ENCODE results near the gene WNT3A. TPM values are rescaled to one million over a fixed set of nuclear protein-coding genes. Genes with fewer than 3 reads are reported as not detected.

Gene WNT3A
- total and polyA plus RNA-seq, 2 experiments from 2014 or later, result 0.07 to 0.65 TPM

- H2AFZ ChIP-seq, result no peak overlapping the region
- TF ChIP-seq STAT1 (IDR thresholded peaks at IDR 0.05; ENCODE audit: unreplicated experiment) (no peak), REST (IDR thresholded peaks at IDR 0.05; ENCODE audit: unreplicated experiment) (no peak), ZNF114 (CRISPR knock-in tag; IDR thresholded peaks at IDR 0.05) (no peak)
- Mint-ChIP-seq H3K9me3 (peaks cover 10% of the 10 kb centered on the region), H3K27me3 (ENCODE audit: insufficient read depth, low read depth, poor library complexity) (peaks cover 5% of the 10 kb centered on the region), H3K27ac (no peak overlapping the region), H3K36me3 (ENCODE audit: low read depth) (peaks cover 45% of the 10 kb centered on the region), H3K4me1 (peaks cover 29% of the 10 kb centered on the region), H3K4me3 (no peak overlapping the region)
- H3K9me2 ChIP-seq (ENCODE audit: insufficient read depth), result no peaks in the 10 kb centered on the region
- H3K27ac ChIP-seq (ENCODE audit: low read depth), result no peak overlapping the region
- no peak overlapping the region for H3K4me2 ChIP-seq
- H3K79me2 ChIP-seq (replicated peaks; ENCODE audit: insufficient read depth), result peaks cover 100% of the 10 kb centered on the region
- no peaks in the 10 kb centered on the region; the same call in 1 of the 2 replicates for H3K4me1 ChIP-seq (ENCODE audit: insufficient read depth)
- no peak for ATAC-seq
- no peak overlapping the region for H3K4me3 ChIP-seq
- DNase-seq (ENCODE audit: low spot score), result no peak
- no peaks in the 10 kb centered on the region for H3F3A ChIP-seq (replicated peaks; ENCODE audit: low read depth)
- no peaks in the 10 kb centered on the region for H3K36me3 ChIP-seq (ENCODE audit: insufficient read depth)
- H3K27me3 ChIP-seq (ENCODE audit: insufficient read depth), result no peaks in the 10 kb centered on the region
- peaks cover 98% of the 10 kb centered on the region for H4K20me1 ChIP-seq (replicated peaks; ENCODE audit: insufficient read depth)
Observed at GRCh38 chr1:228090613-228091081, 83.8 kb downstream of the WNT3A start.

- Histone ChIP-seq H3K27me3 (ENCODE audit: insufficient read depth) (no peaks in the 10 kb centered on the region), H3F3A (replicated peaks; ENCODE audit: low read depth) (no peaks in the 10 kb centered on the region), H3K36me3 (ENCODE audit: insufficient read depth) (no peaks in the 10 kb centered on the region), H3K79me2 (replicated peaks; ENCODE audit: insufficient read depth) (peaks cover 100% of the 10 kb centered on the region), H3K27ac (ENCODE audit: low read depth) (no peak overlapping the region), H3K9me2 (ENCODE audit: insufficient read depth) (no peaks in the 10 kb centered on the region), H4K20me1 (replicated peaks; ENCODE audit: insufficient read depth) (peaks cover 98% of the 10 kb centered on the region), H3K4me3 (no peak overlapping the region), H2AFZ (no peak overlapping the region), H3K4me2 (no peak overlapping the region), H3K4me1 (ENCODE audit: insufficient read depth) (no peaks in the 10 kb centered on the region; the same call in 1 of the 2 replicates)
- peaks cover 11% of the 10 kb centered on the region for H3K9me3 Mint-ChIP-seq
- ATAC-seq (no peak), DNase-seq (ENCODE audit: low spot score) (no peak)
- H3K27ac Mint-ChIP-seq, result no peak overlapping the region
- H3K27me3 Mint-ChIP-seq (ENCODE audit: insufficient read depth, low read depth, poor library complexity), result peaks cover 5% of the 10 kb centered on the region
- H3K4me1 Mint-ChIP-seq, result peaks cover 29% of the 10 kb centered on the region
- TF ChIP-seq STAT1 (IDR thresholded peaks at IDR 0.05; ENCODE audit: unreplicated experiment) (no peak), ZNF331 (CRISPR knock-in tag; IDR thresholded peaks at IDR 0.05; ENCODE audit: low read depth) (no peak), POLR2AphosphoS5 (IDR thresholded peaks at IDR 0.05; ENCODE audit: low read depth) (no peak), EZH2phosphoT487 (IDR thresholded peaks at IDR 0.05; ENCODE audit: unreplicated experiment) (no peak), ZNF114 (CRISPR knock-in tag; IDR thresholded peaks at IDR 0.05) (no peak), NANOG (IDR thresholded peaks at IDR 0.05; ENCODE audit: borderline replicate concordance) (no peak), CTCF (conservative IDR thresholded peaks at IDR 0.05; ENCODE audit: low read depth in 2 of 2) (no peak), JUNB (IDR thresholded peaks at IDR 0.05; ENCODE audit: unreplicated experiment) (no peak), ETS1 (IDR thresholded peaks at IDR 0.05) (no peak), REST (IDR thresholded peaks at IDR 0.05; ENCODE audit: unreplicated experiment) (no peak)
- H3K4me3 Mint-ChIP-seq, result no peak overlapping the region
- peaks cover 49% of the 10 kb centered on the region for H3K36me3 Mint-ChIP-seq (ENCODE audit: low read depth)
Observed at GRCh38 chr1:228091084-228091483, 84.3 kb downstream of the WNT3A start.

Data from GM23338 (cell line).